SK-N-SH treated with all-trans-retinoic acid at 6 μM for 48 hours (cell line): Measurements from ENCODE around the gene MTHFS.
"Not testable (repeated sequence)": the region's sequence is repeated elsewhere in the genome, so short reads cannot be mapped to it uniquely, and the experiment has no call there.

ENCODE experiments used
- ATAC-seq: fragments of 200-7000 bp; cut with Tn5 transposase; 3 replicates; pipeline ENCODE4 v1.9.1; 2020; ENCODE audit warnings: mild to moderate bottlenecking, moderate library complexity
- ARNTL ChIP-seq: fragments of 450-650 bp; formaldehyde crosslinking; IDR thresholded peaks from 2 replicates; pipeline ENCODE4 v1.5.0; 2020; ENCODE audit warnings: low read depth, mild to moderate bottlenecking, moderate library complexity, borderline replicate concordance
- BACH2 ChIP-seq: fragments of 250-450 bp; sonication (Bioruptor Pico); IDR thresholded peaks from 2 replicates; pipeline ENCODE4 v1.9.0; 2021; ENCODE audit warnings: mild to moderate bottlenecking, borderline replicate concordance
- CSDC2 ChIP-seq: fragments of 250-450 bp; sonication (Bioruptor Pico); IDR thresholded peaks from 2 replicates; pipeline ENCODE4 v1.5.0; 2020; ENCODE audit warnings: mild to moderate bottlenecking, moderate library complexity
- ESRRG ChIP-seq: fragments of 250-450 bp; sonication (Bioruptor Pico); IDR thresholded peaks from 2 replicates; pipeline ENCODE4 v1.6.1; 2021; ENCODE audit warnings: mild to moderate bottlenecking
- GLIS3 ChIP-seq: fragments of 250-450 bp; sonication (Bioruptor Pico); IDR thresholded peaks from 2 replicates; pipeline ENCODE4 v1.5.0; 2020; ENCODE audit warnings: mild to moderate bottlenecking, moderate library complexity
- ISL1 ChIP-seq: fragments of 250-450 bp; sonication (Bioruptor Pico); IDR thresholded peaks from 2 replicates; pipeline ENCODE4 v2.1.2; 2022; ENCODE audit warnings: mild to moderate bottlenecking, moderate library complexity
- PPARA ChIP-seq: fragments of 250-450 bp; sonication (Bioruptor Pico); IDR thresholded peaks from 2 replicates; pipeline ENCODE4 v1.5.0; 2020; ENCODE audit warnings: mild to moderate bottlenecking, borderline replicate concordance
- RARB ChIP-seq: fragments of 250-450 bp; sonication (Bioruptor Pico); IDR thresholded peaks from 2 replicates; pipeline ENCODE4 v1.8.0; 2021; ENCODE audit warnings: mild to moderate bottlenecking, moderate library complexity
- SNAI2 ChIP-seq: fragments of 250-450 bp; sonication (Bioruptor Pico); IDR thresholded peaks from 2 replicates; pipeline ENCODE4 v1.5.0; 2020; ENCODE audit warnings: mild to moderate bottlenecking, moderate library complexity
- TCF4 ChIP-seq: fragments of 250-450 bp; sonication (Bioruptor Pico); IDR thresholded peaks from 2 replicates; pipeline ENCODE4 v1.8.0; 2021; ENCODE audit warnings: mild to moderate bottlenecking, moderate library complexity, borderline replicate concordance
- ZC3H10 ChIP-seq: fragments of 250-450 bp; sonication (Bioruptor Pico); IDR thresholded peaks from 2 replicates; pipeline ENCODE4 v1.5.1; 2021; ENCODE audit warnings: mild to moderate bottlenecking, moderate library complexity
- ZFP3 ChIP-seq: fragments of 250-450 bp; sonication (Bioruptor Pico); IDR thresholded peaks from 2 replicates; pipeline ENCODE4 v1.5.0; 2020; ENCODE audit warnings: mild to moderate bottlenecking, moderate library complexity
- ZNF565 ChIP-seq: fragments of 450-650 bp; formaldehyde crosslinking; conservative IDR thresholded peaks from 2 replicates; pipeline ENCODE4 v1.5.0; 2020; ENCODE audit warnings: low read depth, mild to moderate bottlenecking, moderate library complexity
- ZNF70 ChIP-seq: fragments of 450-650 bp; formaldehyde crosslinking; IDR thresholded peaks from 2 replicates; pipeline ENCODE4 v1.5.0; 2020; ENCODE audit warnings: mild to moderate bottlenecking, moderate library complexity
- ZNF8 ChIP-seq: fragments of 450-650 bp; formaldehyde crosslinking; IDR thresholded peaks from 2 replicates; pipeline ENCODE4 v1.5.0; 2020; ENCODE audit warnings: mild to moderate bottlenecking, moderate library complexity
- TF ChIP-seq, protein P1 (sequence below): fragments of 250-450 bp; sonication (Bioruptor Pico); IDR thresholded peaks from 2 replicates; pipeline ENCODE4 v1.5.1; 2020; ENCODE audit warnings: low read depth, mild to moderate bottlenecking, moderate library complexity
- TF ChIP-seq, protein P2 (sequence below): fragments of 250-450 bp; sonication (Bioruptor Pico); IDR thresholded peaks from 2 replicates; pipeline ENCODE4 v1.5.1; 2021; ENCODE audit warnings: mild to moderate bottlenecking, moderate library complexity
- TF ChIP-seq, protein P3 (sequence below): fragments of 250-450 bp; sonication (Bioruptor Pico); IDR thresholded peaks from 2 replicates; pipeline ENCODE4 v1.5.0; 2020; ENCODE audit warnings: mild to moderate bottlenecking, moderate library complexity
- TF ChIP-seq, protein P4 (sequence below): fragments of 250-450 bp; sonication (Bioruptor Pico); IDR thresholded peaks from 2 replicates; pipeline ENCODE4 v1.8.0; 2020; ENCODE audit warnings: mild to moderate bottlenecking, moderate library complexity, borderline replicate concordance
- TF ChIP-seq, protein P5 (sequence below): fragments of 250-450 bp; sonication (Bioruptor Pico); IDR thresholded peaks from 2 replicates; pipeline ENCODE4 v1.8.0; 2021; ENCODE audit warnings: low read depth, mild to moderate bottlenecking, moderate library complexity, borderline replicate concordance

Gene MTHFS

DNA sequence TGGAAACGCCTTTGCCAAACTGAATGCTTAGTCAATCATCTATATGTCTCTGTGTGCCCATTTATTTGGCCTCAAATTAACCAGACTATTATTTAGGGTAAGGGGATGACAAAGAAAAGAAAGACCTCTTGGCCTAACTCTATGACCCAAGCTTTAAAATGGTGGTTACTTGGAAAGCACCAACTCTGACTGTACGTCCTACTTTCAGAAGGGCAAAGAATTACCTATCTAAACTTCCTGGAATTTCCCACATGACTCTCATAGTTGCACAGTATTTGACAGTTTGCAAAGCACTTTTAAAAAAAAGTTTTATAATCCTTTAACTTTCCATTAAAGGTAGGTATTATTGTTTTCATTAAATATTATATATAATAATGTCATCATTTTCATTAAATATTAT, 6.3 kb upstream of the MTHFS start:
- no peak for TF ChIP-seq ZNF8 (CRISPR knock-in tag)
- no peak for TF ChIP-seq ZNF70
- no peak for TF ChIP-seq TCF4 (CRISPR knock-in tag)
- no peak for TF ChIP-seq PPARA
- TF ChIP-seq, protein P1, sequence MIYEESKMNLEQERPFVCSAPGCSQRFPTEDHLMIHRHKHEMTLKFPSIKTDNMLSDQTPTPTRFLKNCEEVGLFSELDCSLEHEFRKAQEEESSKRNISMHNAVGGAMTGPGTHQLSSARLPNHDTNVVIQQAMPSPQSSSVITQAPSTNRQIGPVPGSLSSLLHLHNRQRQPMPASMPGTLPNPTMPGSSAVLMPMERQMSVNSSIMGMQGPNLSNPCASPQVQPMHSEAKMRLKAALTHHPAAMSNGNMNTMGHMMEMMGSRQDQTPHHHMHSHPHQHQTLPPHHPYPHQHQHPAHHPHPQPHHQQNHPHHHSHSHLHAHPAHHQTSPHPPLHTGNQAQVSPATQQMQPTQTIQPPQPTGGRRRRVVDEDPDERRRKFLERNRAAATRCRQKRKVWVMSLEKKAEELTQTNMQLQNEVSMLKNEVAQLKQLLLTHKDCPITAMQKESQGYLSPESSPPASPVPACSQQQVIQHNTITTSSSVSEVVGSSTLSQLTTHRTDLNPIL: no peak
- TF ChIP-seq, protein P2, sequence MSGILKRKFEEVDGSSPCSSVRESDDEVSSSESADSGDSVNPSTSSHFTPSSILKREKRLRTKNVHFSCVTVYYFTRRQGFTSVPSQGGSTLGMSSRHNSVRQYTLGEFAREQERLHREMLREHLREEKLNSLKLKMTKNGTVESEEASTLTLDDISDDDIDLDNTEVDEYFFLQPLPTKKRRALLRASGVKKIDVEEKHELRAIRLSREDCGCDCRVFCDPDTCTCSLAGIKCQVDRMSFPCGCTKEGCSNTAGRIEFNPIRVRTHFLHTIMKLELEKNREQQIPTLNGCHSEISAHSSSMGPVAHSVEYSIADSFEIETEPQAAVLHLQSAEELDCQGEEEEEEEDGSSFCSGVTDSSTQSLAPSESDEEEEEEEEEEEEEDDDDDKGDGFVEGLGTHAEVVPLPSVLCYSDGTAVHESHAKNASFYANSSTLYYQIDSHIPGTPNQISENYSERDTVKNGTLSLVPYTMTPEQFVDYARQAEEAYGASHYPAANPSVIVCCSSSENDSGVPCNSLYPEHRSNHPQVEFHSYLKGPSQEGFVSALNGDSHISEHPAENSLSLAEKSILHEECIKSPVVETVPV: no peak
- TF ChIP-seq, protein P3, sequence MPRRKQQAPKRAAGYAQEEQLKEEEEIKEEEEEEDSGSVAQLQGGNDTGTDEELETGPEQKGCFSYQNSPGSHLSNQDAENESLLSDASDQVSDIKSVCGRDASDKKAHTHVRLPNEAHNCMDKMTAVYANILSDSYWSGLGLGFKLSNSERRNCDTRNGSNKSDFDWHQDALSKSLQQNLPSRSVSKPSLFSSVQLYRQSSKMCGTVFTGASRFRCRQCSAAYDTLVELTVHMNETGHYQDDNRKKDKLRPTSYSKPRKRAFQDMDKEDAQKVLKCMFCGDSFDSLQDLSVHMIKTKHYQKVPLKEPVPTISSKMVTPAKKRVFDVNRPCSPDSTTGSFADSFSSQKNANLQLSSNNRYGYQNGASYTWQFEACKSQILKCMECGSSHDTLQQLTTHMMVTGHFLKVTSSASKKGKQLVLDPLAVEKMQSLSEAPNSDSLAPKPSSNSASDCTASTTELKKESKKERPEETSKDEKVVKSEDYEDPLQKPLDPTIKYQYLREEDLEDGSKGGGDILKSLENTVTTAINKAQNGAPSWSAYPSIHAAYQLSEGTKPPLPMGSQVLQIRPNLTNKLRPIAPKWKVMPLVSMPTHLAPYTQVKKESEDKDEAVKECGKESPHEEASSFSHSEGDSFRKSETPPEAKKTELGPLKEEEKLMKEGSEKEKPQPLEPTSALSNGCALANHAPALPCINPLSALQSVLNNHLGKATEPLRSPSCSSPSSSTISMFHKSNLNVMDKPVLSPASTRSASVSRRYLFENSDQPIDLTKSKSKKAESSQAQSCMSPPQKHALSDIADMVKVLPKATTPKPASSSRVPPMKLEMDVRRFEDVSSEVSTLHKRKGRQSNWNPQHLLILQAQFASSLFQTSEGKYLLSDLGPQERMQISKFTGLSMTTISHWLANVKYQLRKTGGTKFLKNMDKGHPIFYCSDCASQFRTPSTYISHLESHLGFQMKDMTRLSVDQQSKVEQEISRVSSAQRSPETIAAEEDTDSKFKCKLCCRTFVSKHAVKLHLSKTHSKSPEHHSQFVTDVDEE (CRISPR knock-in tag): no peak
- TF ChIP-seq, protein P4, sequence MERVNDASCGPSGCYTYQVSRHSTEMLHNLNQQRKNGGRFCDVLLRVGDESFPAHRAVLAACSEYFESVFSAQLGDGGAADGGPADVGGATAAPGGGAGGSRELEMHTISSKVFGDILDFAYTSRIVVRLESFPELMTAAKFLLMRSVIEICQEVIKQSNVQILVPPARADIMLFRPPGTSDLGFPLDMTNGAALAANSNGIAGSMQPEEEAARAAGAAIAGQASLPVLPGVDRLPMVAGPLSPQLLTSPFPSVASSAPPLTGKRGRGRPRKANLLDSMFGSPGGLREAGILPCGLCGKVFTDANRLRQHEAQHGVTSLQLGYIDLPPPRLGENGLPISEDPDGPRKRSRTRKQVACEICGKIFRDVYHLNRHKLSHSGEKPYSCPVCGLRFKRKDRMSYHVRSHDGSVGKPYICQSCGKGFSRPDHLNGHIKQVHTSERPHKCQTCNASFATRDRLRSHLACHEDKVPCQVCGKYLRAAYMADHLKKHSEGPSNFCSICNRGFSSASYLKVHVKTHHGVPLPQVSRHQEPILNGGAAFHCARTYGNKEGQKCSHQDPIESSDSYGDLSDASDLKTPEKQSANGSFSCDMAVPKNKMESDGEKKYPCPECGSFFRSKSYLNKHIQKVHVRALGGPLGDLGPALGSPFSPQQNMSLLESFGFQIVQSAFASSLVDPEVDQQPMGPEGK (CRISPR knock-in tag): no peak
- TF ChIP-seq SNAI2 (CRISPR knock-in tag): no peak
- TF ChIP-seq CSDC2 (CRISPR knock-in tag): no peak
- no peak for TF ChIP-seq ZFP3 (CRISPR knock-in tag)
- no peak for TF ChIP-seq RARB (CRISPR knock-in tag)
- TF ChIP-seq, protein P5, sequence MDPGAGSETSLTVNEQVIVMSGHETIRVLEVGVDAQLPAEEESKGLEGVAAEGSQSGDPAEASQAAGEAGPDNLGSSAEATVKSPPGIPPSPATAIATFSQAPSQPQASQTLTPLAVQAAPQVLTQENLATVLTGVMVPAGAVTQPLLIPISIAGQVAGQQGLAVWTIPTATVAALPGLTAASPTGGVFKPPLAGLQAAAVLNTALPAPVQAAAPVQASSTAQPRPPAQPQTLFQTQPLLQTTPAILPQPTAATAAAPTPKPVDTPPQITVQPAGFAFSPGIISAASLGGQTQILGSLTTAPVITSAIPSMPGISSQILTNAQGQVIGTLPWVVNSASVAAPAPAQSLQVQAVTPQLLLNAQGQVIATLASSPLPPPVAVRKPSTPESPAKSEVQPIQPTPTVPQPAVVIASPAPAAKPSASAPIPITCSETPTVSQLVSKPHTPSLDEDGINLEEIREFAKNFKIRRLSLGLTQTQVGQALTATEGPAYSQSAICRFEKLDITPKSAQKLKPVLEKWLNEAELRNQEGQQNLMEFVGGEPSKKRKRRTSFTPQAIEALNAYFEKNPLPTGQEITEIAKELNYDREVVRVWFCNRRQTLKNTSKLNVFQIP: no peak
- TF ChIP-seq GLIS3 (CRISPR knock-in tag): no peak
- TF ChIP-seq ISL1 (CRISPR knock-in tag): no peak
- no peak for TF ChIP-seq ZC3H10 (CRISPR knock-in tag)
- TF ChIP-seq ZNF565 (CRISPR knock-in tag): no peak
- TF ChIP-seq ARNTL (CRISPR knock-in tag): no peak
- no peak for ATAC-seq

DNA sequence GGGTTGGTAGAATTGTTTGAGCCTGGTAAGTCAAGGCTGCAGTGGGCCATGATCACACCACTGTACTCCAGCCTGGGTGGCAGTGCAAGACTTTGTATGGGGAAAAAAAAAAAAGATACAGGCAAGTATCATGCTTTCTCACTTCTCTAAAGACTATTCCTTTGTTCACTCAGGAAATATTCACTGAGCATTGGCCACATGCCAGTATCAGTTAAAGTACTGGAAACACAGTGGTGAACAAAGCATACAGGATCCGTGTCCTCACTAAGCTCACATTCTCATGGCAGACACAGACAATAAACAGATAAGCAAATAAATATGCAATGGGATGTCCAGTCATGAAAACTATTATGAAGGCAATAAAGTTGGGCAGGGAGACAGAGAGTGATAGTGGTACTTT, 5.1 kb upstream of the MTHFS start:
- TF ChIP-seq TCF4 (CRISPR knock-in tag) (no peak), ESRRG (CRISPR knock-in tag) (no peak), ZNF8 (CRISPR knock-in tag) (no peak), SNAI2 (CRISPR knock-in tag) (no peak), PPARA (no peak), BACH2 (CRISPR knock-in tag) (no peak)
- TF ChIP-seq, protein P5: no peak
- TF ChIP-seq, protein P1: no peak
- no peak for ATAC-seq

DNA sequence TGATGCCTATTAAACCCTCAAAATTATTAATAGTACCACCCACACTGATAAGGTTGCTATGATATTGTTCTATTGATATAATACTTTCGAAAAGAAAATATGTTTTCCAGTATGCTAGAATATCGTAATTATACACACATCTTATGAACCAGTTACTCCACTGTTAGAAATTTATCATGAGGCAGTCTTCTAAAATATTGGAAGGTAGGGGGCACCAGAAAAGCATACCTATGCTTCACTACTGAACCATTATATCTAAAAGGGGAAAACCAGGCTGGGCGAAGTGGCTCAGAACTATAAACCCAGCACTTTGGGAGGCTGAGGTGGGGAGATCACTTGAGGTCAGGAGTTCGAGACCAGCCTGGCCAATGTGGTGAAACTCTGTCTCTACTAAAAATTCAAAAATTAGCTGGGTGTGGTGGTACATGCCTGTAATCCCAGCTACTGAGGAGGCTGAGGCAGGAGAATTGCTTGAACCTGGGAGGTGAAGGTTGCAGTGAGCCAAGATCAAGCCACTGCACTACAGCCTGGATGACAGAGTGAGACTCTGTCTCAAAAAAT, 4.1 kb upstream of the MTHFS start:
- not testable (repeated sequence) for ATAC-seq
